HG03064 (cell line): ENCODE results near the gene CCDC167.

ENCODE experiments used
- ATAC-seq: cut with Tn5 transposase; IDR thresholded peaks from one replicate; pipeline ENCODE4 v1.9.1; 2021; ENCODE audit warnings: low read depth; ENCODE audit not compliant: unreplicated experiment

The CCDC167 gene

GRCh38 chr6:37499433-37500293 is at the start of gene CCDC167:
Gene CCDC167, minus strand, starts transcription at chr6:37499893. Its CDS starts 30 bp downstream, at chr6:37499863.
- peak; percentile 77 for ATAC-seq

DNA sequence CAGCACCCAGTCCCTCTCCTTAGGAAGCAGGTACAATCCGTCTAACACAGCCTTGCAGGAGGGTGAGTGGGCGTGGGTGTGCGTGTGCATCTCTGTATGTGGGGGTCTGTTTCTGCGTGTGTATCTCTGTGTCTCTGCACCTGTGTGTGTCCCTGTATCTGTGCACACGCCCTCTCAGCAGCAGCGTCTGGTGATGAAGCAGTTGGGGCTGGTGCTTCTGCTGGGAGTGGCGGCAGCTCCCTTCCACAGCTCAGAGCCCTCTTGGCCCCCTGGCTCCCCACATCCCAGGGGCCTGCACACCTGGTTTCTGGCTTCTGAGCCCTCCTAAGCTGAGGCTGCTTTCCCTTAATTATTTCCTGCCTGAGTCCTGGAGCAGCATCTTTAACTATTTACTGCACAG is 49.5 kb upstream of the CCDC167 start:
- ATAC-seq: no peak

DNA sequence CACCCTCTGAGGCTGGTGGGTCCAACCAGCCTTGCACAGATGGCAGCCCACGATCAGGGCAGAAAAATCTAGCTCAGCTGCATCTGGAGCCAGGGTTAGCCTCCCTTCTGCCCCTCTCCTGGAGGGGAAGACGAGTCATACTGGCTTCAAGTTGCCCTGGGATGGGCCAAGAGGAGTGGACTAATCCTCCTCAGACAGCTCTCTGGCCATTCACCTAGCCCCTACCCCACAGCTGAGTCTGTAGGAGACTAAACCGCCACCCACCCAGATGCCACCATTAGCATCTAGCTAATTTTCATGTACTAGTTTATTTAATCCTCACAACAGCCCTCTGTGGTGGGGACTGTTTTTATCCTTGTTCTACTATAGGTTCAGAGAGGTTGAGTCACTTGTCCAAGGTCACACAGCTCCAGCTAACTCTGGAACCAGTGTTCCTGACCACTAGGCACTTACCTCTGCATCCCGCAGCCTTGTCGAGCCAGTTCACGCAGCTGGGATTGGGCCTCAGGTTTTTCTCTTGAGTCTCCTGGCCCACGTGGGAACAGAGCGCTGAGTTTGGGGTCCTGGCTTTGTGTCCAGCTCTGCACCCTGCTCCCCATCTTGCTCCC is 48.5 kb upstream of the CCDC167 start:
- no peak for ATAC-seq

DNA sequence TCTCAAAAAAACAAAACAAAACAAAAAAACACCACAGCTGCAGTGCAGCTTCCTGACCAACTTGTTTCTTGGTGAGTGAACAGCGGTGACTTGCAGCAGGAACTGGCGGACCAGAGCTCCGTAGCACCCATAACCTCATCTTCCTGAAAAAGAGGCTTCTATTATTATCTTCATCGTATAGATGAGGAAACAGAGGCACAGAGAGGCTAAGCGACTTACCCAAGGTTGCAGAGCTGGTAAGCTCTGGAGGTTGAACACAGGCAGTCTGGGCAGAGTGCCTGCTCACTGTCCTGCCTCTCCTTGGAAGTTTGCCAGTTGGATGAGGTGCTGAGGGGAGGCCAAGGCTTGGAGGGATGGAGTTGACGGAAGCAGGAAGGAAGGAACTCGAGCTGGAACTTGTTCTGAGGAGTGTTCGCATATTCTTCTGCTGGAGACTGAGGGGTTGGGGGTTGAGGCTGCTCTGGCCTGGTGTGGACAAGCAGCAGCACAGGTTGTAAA is 47.9 kb upstream of the CCDC167 start:
- ATAC-seq: no peak

DNA sequence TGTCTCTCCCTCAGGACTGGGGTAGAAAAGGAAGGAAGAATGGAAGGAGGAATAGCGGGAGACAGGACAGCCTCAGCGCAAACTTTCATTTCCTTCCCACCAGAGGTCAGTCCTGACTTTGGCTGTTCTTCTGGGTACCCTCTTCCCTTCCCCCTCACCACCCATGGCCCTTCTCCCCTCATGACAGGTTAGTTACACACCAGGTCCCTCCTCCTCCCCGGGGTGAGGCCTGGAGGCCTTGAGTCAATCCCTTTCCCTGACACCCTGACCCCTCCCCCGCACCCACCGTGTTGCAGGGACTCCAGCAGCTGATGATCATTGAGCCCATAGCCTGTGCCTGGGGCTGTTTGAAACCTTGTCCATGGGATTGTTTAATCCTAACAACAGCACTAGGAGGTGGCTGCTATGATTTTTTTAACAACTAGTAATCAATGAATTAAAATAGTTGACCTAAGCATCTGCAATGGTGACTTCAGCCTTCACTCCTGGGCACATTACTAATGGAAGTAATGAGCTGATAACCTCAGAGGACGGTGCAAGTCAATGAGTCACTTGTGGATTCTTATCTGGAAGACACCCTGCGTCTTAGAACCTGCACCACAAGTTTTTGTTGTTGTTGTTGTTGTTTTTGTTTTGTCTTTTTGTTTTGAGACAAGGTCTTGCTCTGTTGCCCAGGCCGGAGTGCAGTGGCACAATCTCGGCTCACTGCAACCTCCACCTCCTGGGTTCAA is 46.6 kb upstream of the CCDC167 start:
- ATAC-seq: no peak

DNA sequence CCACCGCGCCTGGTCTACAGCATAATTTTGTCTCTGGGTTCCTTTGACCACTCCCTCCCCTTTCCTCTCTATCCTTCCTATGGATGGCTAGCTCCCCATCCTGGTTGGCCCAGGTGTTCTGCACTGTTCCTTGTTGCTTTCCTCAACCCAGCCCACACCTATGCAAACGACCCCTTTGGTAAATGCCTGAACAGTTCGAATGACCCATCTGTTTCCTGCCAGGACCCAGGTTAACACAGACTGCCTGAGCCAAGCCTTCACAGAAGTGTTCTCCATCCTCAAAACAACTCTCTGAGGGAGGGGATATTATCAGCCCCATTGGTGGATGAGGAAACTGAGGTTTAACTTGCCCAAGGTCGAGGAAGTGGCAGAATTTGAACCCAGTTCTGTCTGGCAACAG is 44.8 kb upstream of the CCDC167 start:
- ATAC-seq: no peak

- no peak for ATAC-seq
Observed at GRCh38 chr6:37543361-37543760, 43.7 kb upstream of the CCDC167 start.

DNA sequence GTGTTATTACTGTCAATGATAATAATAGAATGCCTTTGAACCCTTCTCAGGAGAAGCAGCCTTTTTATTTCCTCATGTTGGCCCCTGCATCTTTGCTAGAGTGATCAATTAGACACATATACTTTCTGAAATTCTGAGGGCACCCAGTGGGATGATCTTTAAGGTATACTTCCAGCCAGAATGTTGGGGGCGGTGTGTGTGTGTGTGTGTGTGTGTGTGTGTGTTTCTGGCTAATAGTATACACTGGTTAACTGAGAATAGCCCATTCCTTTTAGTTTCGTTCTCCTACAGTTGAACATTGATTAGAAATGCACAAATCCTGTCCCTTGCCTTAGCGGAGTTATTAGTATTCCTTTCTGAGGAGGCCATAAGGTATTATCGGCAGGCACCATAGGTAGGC is 41.7 kb upstream of the CCDC167 start:
- no peak for ATAC-seq

DNA sequence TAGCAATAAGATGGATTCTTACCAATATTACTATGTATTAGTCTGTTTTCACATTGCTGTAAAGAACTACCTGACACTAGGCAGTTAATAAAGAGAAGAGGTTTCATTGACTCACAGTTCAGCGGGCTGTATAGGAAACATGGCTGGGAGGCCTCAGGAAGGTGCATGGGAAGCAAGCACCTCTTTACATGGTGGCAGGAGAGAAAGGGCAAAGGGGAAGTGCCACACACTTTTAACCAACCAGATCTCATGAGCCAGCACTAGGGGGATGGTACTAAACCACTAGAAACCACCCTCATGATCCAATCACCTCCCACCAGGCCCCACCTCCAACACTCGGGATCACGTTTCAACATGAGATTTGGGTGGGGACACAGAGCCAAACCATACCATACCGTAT is 40.7 kb upstream of the CCDC167 start:
- no peak for ATAC-seq

DNA sequence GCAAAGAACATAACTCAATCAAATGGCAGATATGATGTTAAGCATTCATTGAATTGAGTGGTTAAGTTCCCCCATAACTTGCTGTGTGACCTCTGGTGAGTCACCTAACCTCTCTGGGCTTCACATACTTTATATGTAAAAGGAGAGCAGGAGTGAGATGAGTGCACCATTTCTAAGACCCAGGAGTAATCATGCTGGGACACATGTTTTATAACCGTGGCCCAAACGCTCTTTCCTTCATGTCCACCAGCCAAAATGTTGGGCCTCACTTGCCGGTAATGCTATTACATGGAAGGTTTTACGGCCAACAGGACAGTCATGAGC is 40.3 kb upstream of the CCDC167 start:
- ATAC-seq: no peak

- ATAC-seq: no peak
Observed at GRCh38 chr6:37539171-37540028, 39.7 kb upstream of the CCDC167 start.

GRCh38 chr6:37538107-37538506 is 38.4 kb upstream of the CCDC167 start:
- ATAC-seq: no peak

DNA sequence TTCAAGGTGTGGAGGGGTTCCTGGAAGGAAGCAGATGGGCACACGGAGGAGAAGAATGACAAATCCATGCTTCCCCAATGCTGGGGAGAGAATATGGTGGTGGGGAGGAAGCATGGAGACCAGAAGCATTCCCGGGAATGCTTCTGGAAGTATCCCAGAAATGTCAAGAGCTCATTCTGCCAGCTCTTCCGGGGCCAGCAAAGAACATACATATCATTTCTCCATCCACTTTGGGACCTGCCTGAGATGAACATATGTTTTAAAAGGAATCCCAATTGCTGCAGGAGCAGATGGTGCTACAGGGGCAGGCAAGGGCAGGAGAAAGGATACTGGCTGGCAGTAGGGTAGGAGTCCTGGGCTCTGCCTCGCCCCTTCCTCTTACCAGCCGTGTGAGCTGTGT is 37.9 kb upstream of the CCDC167 start:
- no peak for ATAC-seq

DNA sequence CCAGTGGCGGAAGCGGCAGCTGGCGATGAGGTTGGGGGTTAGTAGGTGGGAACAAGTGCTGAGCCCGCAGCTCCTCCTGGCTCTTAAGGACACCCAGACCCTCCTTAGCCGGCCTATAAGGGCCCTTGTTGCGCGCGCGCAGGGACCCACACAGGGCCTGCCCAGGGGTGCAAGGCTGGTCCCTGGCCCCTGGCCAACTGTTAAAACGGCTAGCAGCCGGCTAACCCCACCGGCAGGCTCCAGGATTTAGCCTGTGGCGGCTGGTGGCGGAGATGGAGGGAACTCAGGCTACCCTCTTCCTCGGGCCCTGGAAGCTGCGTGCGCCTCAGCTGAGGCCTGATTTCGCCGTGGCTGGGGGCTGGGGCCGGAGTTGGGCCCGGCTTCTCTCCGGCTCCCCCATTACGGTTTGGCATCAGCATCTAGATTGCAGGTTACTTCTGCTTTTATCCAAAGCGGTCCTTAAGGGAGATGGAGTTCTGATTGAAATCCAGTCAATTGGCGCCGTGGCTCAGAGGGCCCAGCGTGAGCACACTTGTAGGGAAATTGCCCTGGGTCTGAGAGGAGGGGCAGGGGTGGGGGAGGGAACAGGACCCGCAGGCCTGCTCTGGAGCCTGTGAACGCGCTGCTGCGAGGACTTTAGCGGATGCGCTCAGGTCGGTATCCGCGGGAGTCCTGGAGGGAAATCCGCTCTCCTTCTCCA is 36.9 kb upstream of the CCDC167 start:
- no peak for ATAC-seq

DNA sequence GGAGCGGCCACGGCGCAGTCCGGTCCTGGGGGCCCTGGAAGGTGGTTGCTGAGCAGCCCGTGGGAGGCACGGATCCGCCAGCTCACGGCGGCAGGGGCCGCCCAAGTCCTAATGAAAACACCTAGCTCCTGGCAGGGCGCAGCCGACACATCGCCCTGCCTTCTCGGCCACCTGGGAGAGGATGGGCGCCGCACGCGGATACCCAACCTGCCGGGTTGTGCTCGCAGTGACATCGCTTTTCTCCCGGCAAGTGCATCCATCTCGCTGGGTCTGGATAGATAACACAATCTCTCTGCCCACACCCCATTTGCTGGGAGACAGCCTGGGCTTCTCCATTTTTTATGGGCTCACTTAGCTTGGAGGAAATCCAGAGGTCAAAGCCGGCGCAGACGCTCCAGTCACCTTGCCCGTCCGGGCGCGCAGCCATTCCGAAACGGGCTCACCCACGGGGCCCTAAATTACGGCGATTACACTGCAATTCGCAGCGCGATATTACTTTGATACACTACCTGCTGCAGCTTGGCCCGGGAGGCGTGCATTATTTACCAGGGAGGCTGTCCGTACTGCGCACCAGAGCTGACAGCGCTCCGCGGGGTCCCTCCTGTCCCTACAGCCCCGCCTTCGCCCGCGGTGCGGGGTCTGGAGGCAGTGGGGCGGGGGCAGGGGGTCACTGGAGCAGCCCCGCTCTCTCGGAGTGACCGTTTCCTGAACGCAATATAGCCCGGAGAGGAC is 36.2 kb upstream of the CCDC167 start:
- no peak for ATAC-seq

DNA sequence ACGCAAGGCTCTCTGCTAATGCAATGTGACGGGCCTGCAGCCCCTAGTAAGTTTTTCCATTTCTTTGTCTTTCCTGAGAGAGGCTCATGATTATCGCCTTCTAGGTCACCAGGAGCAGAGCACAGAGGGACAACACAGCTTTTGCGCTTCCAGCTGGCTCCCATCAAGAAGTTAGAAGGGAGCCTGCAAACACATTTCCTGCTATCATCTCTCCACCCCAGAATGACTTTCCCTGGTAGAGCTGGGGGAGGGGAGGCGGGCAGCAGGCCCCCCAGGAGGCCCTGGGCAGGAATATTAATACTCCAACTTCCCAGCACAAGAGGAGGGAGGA is 35.7 kb upstream of the CCDC167 start:
- no peak for ATAC-seq

- ATAC-seq: no peak
Observed at GRCh38 chr6:37534893-37535292, 35.2 kb upstream of the CCDC167 start.

- ATAC-seq: no peak
Observed at GRCh38 chr6:37532122-37532521, 32.4 kb upstream of the CCDC167 start.

DNA sequence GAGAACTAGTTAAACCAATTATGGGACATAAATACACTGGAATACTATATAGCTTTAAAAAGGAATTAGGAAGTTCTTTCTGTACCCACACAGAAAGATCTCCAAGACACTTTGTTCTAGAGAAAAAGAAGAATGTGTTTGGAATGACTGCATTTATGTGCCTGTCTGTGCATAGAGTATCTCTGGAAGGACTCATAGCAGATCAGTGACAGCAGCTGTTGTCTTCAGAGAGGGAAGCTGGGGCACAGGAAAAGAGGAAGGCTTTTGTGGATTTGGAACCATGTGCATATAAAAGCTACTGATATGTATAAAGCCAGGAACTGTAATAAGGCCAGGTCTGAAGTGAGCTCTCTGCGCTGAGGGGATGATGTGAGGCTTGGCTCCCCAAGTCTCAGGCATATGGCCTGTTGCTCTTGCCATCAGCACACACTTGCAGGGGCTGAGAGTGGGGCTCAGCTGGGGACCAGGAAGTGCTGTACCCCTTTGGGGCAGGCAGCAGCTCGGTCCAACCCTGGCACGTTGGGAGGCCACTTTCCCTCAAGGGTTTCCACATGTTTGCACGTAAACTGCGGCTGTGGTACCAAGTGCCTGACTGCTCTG is 31.8 kb upstream of the CCDC167 start:
- no peak for ATAC-seq
